ENCODE data around the gene NRCAM.
"Not testable (repeated sequence)": the region's sequence is repeated elsewhere in the genome, so short reads cannot be mapped to it uniquely, and the experiment has no call there.

The NRCAM gene

GRCh38 chr7:108479118-108479517 is 22.9 kb upstream of the NRCAM start:
- H3K27ac Mint-ChIP-seq = no peak overlapping the region
- no peak overlapping the region for H3K4me3 Mint-ChIP-seq
- H3K36me3 Mint-ChIP-seq (ENCODE audit: low read depth) = peaks cover 18% of the 10 kb centered on the region
- no peaks in the 10 kb centered on the region for H3K27me3 Mint-ChIP-seq (ENCODE audit: low read depth)
- no peaks in the 10 kb centered on the region for H3K9me3 Mint-ChIP-seq
- DNase-seq (ENCODE audit: low spot score) = no peak
- H3K4me1 Mint-ChIP-seq (ENCODE audit: low read depth) = no peaks in the 10 kb centered on the region

- DNase-seq (ENCODE audit: low spot score) = no peak
- H3K4me3 Mint-ChIP-seq = no peak overlapping the region
Observed at GRCh38 chr7:108468246-108468645, 12.0 kb upstream of the NRCAM start.

GRCh38 chr7:108467391-108467790 is 11.2 kb upstream of the NRCAM start:
- peaks cover 10% of the 10 kb centered on the region for H3K27me3 Mint-ChIP-seq (ENCODE audit: low read depth)
- H3K4me1 Mint-ChIP-seq (ENCODE audit: low read depth) = peaks cover 7% of the 10 kb centered on the region
- no peaks in the 10 kb centered on the region for H3K36me3 Mint-ChIP-seq (ENCODE audit: low read depth)

More at GRCh38 chr7:108468246-108468645, 12.0 kb upstream of the NRCAM start:
- Mint-ChIP-seq H3K36me3 (ENCODE audit: low read depth) (no peaks in the 10 kb centered on the region), H3K27ac (no peak overlapping the region), H3K4me1 (ENCODE audit: low read depth) (peaks cover 5% of the 10 kb centered on the region), H3K9me3 (no peaks in the 10 kb centered on the region), H3K27me3 (ENCODE audit: low read depth) (peaks cover 7% of the 10 kb centered on the region)

GRCh38 chr7:108466322-108466721 is 10.1 kb upstream of the NRCAM start:
- not testable (repeated sequence) for DNase-seq (ENCODE audit: low spot score); H3K27ac Mint-ChIP-seq; H3K9me3 Mint-ChIP-seq; H3K36me3 Mint-ChIP-seq (ENCODE audit: low read depth); H3K4me3 Mint-ChIP-seq; H3K4me1 Mint-ChIP-seq (ENCODE audit: low read depth)
- peaks cover 10% of the 10 kb centered on the region for H3K27me3 Mint-ChIP-seq (ENCODE audit: low read depth)

More at GRCh38 chr7:108467391-108467790, 11.2 kb upstream of the NRCAM start:
- no peak for DNase-seq (ENCODE audit: low spot score)
- Mint-ChIP-seq H3K9me3 (no peaks in the 10 kb centered on the region), H3K4me3 (no peak overlapping the region), H3K27ac (no peak overlapping the region)

GRCh38 chr7:108464743-108465142 is 8.5 kb upstream of the NRCAM start:
- Mint-ChIP-seq H3K27ac (no peak overlapping the region), H3K9me3 (no peaks in the 10 kb centered on the region), H3K4me3 (no peak overlapping the region), H3K27me3 (ENCODE audit: low read depth) (peaks cover 22% of the 10 kb centered on the region), H3K36me3 (ENCODE audit: low read depth) (no peaks in the 10 kb centered on the region), H3K4me1 (ENCODE audit: low read depth) (peaks cover 7% of the 10 kb centered on the region)
- DNase-seq (ENCODE audit: low spot score) = no peak

GRCh38 chr7:108463613-108464012 is 7.4 kb upstream of the NRCAM start:
- no peak overlapping the region for H3K4me3 Mint-ChIP-seq
- no peaks in the 10 kb centered on the region for H3K9me3 Mint-ChIP-seq
- H3K4me1 Mint-ChIP-seq (ENCODE audit: low read depth) = peaks cover 7% of the 10 kb centered on the region
- H3K27me3 Mint-ChIP-seq (ENCODE audit: low read depth) = peaks cover 30% of the 10 kb centered on the region
- H3K27ac Mint-ChIP-seq = no peak overlapping the region
- no peaks in the 10 kb centered on the region for H3K36me3 Mint-ChIP-seq (ENCODE audit: low read depth)
- no peak for DNase-seq (ENCODE audit: low spot score)

GRCh38 chr7:108461840-108462239 is 5.6 kb upstream of the NRCAM start:
- no peaks in the 10 kb centered on the region for H3K9me3 Mint-ChIP-seq
- H3K27me3 Mint-ChIP-seq (ENCODE audit: low read depth) = peaks cover 46% of the 10 kb centered on the region
- H3K4me1 Mint-ChIP-seq (ENCODE audit: low read depth) = peaks cover 12% of the 10 kb centered on the region
- H3K4me3 Mint-ChIP-seq = no peak overlapping the region
- peaks cover 2% of the 10 kb centered on the region for H3K36me3 Mint-ChIP-seq (ENCODE audit: low read depth)
- no peak overlapping the region for H3K27ac Mint-ChIP-seq
- DNase-seq (ENCODE audit: low spot score) = no peak

- no peak overlapping the region for H3K4me3 Mint-ChIP-seq
- H3K4me1 Mint-ChIP-seq (ENCODE audit: low read depth) = peaks cover 14% of the 10 kb centered on the region
- no peak overlapping the region for H3K27ac Mint-ChIP-seq
- H3K9me3 Mint-ChIP-seq = no peaks in the 10 kb centered on the region
- DNase-seq (ENCODE audit: low spot score) = no peak
- H3K27me3 Mint-ChIP-seq (ENCODE audit: low read depth) = peaks cover 50% of the 10 kb centered on the region
- peaks cover 2% of the 10 kb centered on the region for H3K36me3 Mint-ChIP-seq (ENCODE audit: low read depth)
Observed at GRCh38 chr7:108460964-108461363, 4.7 kb upstream of the NRCAM start.

GRCh38 chr7:108459922-108460551 is 3.8 kb upstream of the NRCAM start:
- no peak overlapping the region for H3K4me3 Mint-ChIP-seq
- H3K27me3 Mint-ChIP-seq (ENCODE audit: low read depth) = peaks cover 51% of the 10 kb centered on the region
- peaks cover 14% of the 10 kb centered on the region for H3K4me1 Mint-ChIP-seq (ENCODE audit: low read depth)
- peaks cover 2% of the 10 kb centered on the region for H3K36me3 Mint-ChIP-seq (ENCODE audit: low read depth)
- DNase-seq (ENCODE audit: low spot score) = no peak
- H3K27ac Mint-ChIP-seq = no peak overlapping the region
- no peaks in the 10 kb centered on the region for H3K9me3 Mint-ChIP-seq

- Mint-ChIP-seq H3K4me3 (peak overlapping the region; percentile 75), H3K36me3 (ENCODE audit: low read depth) (peaks cover 2% of the 10 kb centered on the region), H3K9me3 (no peaks in the 10 kb centered on the region), H3K4me1 (ENCODE audit: low read depth) (peaks cover 10% of the 10 kb centered on the region), H3K27ac (no peak overlapping the region), H3K27me3 (ENCODE audit: low read depth) (peaks cover 63% of the 10 kb centered on the region)
- DNase-seq (ENCODE audit: low spot score) = no peak
Observed at GRCh38 chr7:108457871-108458270, 1.6 kb upstream of the NRCAM start.

GRCh38 chr7:108456845-108457540 is 757 bp upstream of the NRCAM start:
- H3K9me3 Mint-ChIP-seq = no peaks in the 10 kb centered on the region
- H3K4me1 Mint-ChIP-seq (ENCODE audit: low read depth) = peaks cover 7% of the 10 kb centered on the region
- no peak for DNase-seq (ENCODE audit: low spot score)
- H3K27me3 Mint-ChIP-seq (ENCODE audit: low read depth) = peaks cover 69% of the 10 kb centered on the region
- H3K36me3 Mint-ChIP-seq (ENCODE audit: low read depth) = peaks cover 2% of the 10 kb centered on the region
- peak overlapping the region; percentile 54 for H3K4me3 Mint-ChIP-seq
- no peak overlapping the region for H3K27ac Mint-ChIP-seq

- H3K9me3 Mint-ChIP-seq = no peaks in the 10 kb centered on the region
- H3K27me3 Mint-ChIP-seq (ENCODE audit: low read depth) = peaks cover 72% of the 10 kb centered on the region
- no peak overlapping the region for H3K27ac Mint-ChIP-seq
- H3K4me3 Mint-ChIP-seq = no peak overlapping the region
- DNase-seq (ENCODE audit: low spot score) = no peak
- H3K4me1 Mint-ChIP-seq (ENCODE audit: low read depth) = peaks cover 7% of the 10 kb centered on the region
- H3K36me3 Mint-ChIP-seq (ENCODE audit: low read depth) = peaks cover 2% of the 10 kb centered on the region
Observed at GRCh38 chr7:108455551-108455997, 662 bp downstream of the NRCAM start.

- no peak for DNase-seq (ENCODE audit: low spot score)
Observed at GRCh38 chr7:108454674-108455550, 1.3 kb downstream of the NRCAM start.

GRCh38 chr7:108454317-108454673 is 1.9 kb downstream of the NRCAM start:
- Mint-ChIP-seq H3K9me3 (no peaks in the 10 kb centered on the region), H3K27ac (no peak overlapping the region), H3K4me1 (ENCODE audit: low read depth) (peaks cover 7% of the 10 kb centered on the region), H3K36me3 (ENCODE audit: low read depth) (peaks cover 2% of the 10 kb centered on the region), H3K27me3 (ENCODE audit: low read depth) (peaks cover 68% of the 10 kb centered on the region), H3K4me3 (peak overlapping the region; percentile 69)
- no peak for DNase-seq (ENCODE audit: low spot score)

More at GRCh38 chr7:108454674-108455550, 1.3 kb downstream of the NRCAM start:
- Mint-ChIP-seq H3K36me3 (ENCODE audit: low read depth) (peaks cover 2% of the 10 kb centered on the region), H3K27me3 (ENCODE audit: low read depth) (peaks cover 69% of the 10 kb centered on the region), H3K4me3 (peak overlapping the region; percentile 69), H3K4me1 (ENCODE audit: low read depth) (peaks cover 7% of the 10 kb centered on the region), H3K9me3 (no peaks in the 10 kb centered on the region), H3K27ac (no peak overlapping the region)
